Ishikawa (cell line): ENCODE data around the gene ACOX3.
A peak's percentile ranks its signal among the peaks of the same experiment; 100 is the strongest.

Experiments
- CEBPB ChIP-seq: IDR thresholded peaks from 2 replicates; pipeline ENCODE4 v1.6.1; 2012
- CREB1 ChIP-seq: IDR thresholded peaks from 2 replicates; pipeline ENCODE4 v1.6.1; 2012; ENCODE audit warnings: low read depth
- EGR1 ChIP-seq: IDR thresholded peaks from 2 replicates; pipeline ENCODE4 v1.6.1; 2012
- EP300 ChIP-seq: IDR thresholded peaks from 2 replicates; pipeline ENCODE4 v1.6.1; 2012; ENCODE audit warnings: borderline replicate concordance
- FOXM1 ChIP-seq: IDR thresholded peaks from 2 replicates; pipeline ENCODE4 v1.6.1; 2012; ENCODE audit warnings: low read depth, borderline replicate concordance
- NFIC ChIP-seq: IDR thresholded peaks from 2 replicates; pipeline ENCODE4 v1.6.1; 2012
- RAD21 ChIP-seq: IDR thresholded peaks from 2 replicates; pipeline ENCODE4 v1.6.1; 2012; ENCODE audit warnings: low read depth
- TAF1 ChIP-seq: IDR thresholded peaks from 2 replicates; pipeline ENCODE4 v1.6.1; 2012; ENCODE audit warnings: low read depth, mild to moderate bottlenecking
- TCF12 ChIP-seq: IDR thresholded peaks from 2 replicates; pipeline ENCODE4 v1.6.1; 2012; ENCODE audit warnings: low read depth
- TEAD4 ChIP-seq: IDR thresholded peaks from 2 replicates; pipeline ENCODE4 v1.6.1; 2012
- YY1 ChIP-seq: IDR thresholded peaks from 2 replicates; pipeline ENCODE4 v1.6.1; 2012; ENCODE audit warnings: low read depth
- ZBTB7A ChIP-seq: IDR thresholded peaks from 2 replicates; pipeline ENCODE4 v1.6.1; 2012; ENCODE audit warnings: low read depth
- TF ChIP-seq, protein P1 (sequence below): IDR thresholded peaks from 2 replicates; pipeline ENCODE4 v1.6.1; 2012; ENCODE audit warnings: low read depth, mild to moderate bottlenecking
- TF ChIP-seq, protein P2 (sequence below): IDR thresholded peaks from 2 replicates; pipeline ENCODE4 v1.6.1; 2012
- TF ChIP-seq, protein P3 (sequence below): IDR thresholded peaks from 2 replicates; pipeline ENCODE4 v1.6.1; 2012

The ACOX3 gene

DNA sequence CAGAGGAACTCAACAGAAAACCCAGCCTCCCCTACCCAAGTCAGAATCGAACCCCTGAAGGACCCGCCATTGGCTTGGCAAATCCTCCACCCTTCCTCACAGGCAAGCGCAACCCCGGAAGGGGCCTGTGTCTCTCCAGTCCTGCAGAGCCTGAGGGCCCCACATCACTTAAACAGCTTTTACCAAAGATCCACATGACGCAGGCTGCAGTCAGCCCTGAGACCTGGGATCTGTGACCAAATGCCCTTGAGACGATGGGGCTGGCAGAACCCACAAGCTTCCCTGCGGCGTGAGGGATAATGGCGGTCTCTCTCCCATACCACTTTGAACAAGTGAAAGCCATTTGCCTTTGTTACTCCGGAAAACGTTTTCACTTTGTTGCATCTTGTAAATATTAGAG is 54.9 kb downstream of the ACOX3 start:
- TF ChIP-seq TEAD4 (no peak), TAF1 (no peak), CEBPB (no peak), ZBTB7A (no peak), EP300 (no peak), NFIC (no peak), CREB1 (no peak), TCF12 (no peak), FOXM1 (no peak), YY1 (no peak), EGR1 (no peak)
- TF ChIP-seq, protein P1, sequence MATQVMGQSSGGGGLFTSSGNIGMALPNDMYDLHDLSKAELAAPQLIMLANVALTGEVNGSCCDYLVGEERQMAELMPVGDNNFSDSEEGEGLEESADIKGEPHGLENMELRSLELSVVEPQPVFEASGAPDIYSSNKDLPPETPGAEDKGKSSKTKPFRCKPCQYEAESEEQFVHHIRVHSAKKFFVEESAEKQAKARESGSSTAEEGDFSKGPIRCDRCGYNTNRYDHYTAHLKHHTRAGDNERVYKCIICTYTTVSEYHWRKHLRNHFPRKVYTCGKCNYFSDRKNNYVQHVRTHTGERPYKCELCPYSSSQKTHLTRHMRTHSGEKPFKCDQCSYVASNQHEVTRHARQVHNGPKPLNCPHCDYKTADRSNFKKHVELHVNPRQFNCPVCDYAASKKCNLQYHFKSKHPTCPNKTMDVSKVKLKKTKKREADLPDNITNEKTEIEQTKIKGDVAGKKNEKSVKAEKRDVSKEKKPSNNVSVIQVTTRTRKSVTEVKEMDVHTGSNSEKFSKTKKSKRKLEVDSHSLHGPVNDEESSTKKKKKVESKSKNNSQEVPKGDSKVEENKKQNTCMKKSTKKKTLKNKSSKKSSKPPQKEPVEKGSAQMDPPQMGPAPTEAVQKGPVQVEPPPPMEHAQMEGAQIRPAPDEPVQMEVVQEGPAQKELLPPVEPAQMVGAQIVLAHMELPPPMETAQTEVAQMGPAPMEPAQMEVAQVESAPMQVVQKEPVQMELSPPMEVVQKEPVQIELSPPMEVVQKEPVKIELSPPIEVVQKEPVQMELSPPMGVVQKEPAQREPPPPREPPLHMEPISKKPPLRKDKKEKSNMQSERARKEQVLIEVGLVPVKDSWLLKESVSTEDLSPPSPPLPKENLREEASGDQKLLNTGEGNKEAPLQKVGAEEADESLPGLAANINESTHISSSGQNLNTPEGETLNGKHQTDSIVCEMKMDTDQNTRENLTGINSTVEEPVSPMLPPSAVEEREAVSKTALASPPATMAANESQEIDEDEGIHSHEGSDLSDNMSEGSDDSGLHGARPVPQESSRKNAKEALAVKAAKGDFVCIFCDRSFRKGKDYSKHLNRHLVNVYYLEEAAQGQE: no peak
- TF ChIP-seq, protein P2, sequence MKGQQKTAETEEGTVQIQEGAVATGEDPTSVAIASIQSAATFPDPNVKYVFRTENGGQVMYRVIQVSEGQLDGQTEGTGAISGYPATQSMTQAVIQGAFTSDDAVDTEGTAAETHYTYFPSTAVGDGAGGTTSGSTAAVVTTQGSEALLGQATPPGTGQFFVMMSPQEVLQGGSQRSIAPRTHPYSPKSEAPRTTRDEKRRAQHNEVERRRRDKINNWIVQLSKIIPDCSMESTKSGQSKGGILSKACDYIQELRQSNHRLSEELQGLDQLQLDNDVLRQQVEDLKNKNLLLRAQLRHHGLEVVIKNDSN: no peak
- TF ChIP-seq, protein P3, sequence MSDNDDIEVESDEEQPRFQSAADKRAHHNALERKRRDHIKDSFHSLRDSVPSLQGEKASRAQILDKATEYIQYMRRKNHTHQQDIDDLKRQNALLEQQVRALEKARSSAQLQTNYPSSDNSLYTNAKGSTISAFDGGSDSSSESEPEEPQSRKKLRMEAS: no peak

DNA sequence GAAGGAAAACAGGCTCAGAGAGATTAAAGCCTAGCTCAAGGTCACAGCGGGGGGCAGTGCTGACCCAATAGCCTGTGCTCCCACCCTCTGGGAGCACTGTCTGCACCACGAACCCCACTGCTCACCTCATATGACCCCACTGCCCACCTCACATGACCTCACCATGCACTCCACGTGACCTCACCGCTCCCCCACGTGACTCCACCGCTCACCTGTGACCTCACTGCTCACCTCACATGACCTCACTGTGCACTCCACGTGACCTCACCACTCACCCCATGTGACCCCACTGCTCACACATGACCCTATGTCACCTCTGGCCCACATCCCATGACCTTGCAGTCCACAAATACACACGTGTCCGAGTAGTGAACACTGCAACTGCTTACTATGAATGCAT is 55.4 kb downstream of the ACOX3 start:
- TF ChIP-seq, protein P2: peak; percentile 36; the same call in 1 of the 2 replicates
- TF ChIP-seq YY1: no peak

DNA sequence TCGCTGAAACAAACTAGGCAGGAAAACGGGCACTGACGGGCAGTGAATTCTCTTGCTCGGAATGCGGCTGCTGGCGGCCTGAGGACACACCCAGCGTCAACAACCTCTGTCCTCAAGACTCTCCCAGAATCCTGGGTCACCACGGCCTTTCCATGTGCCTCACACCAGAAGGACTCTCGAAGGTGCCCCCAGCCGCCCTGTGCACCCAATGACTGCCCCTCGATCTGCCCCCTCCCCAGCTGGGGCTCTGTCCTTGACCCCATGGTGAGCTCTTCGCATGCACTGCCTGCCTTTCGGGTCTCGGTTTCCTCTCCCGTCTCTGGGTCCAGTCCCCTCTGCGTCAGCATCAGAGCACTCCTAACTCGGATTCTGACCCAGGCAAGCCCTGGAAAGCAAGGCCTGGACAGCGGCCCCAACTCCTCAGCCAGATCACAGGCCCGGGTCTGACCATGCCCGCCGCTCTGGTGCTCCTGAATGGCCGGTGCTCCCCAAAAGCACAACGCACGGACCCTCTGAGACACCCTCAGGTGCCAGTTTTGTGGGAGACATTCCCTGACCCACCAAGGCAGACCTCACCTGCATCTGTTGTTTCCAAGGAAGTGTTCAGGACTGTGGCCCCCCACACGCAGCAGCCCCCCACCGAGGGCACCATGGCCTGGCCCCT is 56.0 kb downstream of the ACOX3 start:
- TF ChIP-seq CREB1 (no peak), NFIC (no peak)

DNA sequence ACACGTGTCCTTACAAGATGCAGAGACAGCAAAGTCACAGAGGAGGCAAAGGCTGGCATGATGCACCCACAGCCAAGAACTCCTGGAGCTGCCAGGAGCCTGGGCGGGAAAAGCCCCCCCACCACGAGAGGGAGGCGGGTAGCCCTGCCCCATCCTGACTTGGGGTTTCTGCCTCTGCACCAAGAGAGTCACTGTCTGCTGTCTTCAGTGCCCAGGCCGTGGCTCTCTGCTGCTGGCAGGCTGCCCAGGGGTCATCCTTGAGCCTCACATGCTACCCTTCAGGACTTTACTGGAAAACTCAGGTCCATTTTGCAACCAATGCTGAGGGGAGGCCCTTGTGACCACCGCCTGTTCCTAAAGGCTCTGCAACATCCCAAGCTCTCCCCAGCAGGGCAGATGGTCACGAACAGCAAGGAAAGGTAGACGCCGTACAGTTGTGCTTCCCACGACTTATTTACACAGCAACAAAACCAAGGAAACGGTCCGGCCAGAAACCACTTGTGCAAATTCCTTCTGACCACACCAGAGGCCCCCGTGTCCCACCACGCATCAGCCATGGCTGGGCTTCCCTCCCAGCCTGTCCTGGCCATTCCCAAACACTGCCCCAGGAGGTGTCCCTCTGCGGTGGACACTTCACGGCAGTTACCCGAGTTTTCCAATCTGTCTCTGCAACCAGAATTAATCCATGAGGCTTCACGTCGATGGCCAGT is 56.9 kb downstream of the ACOX3 start:
- TF ChIP-seq TEAD4 (no peak), TAF1 (no peak), EP300 (no peak), FOXM1 (no peak), TCF12 (no peak), RAD21 (no peak)
- TF ChIP-seq, protein P3: no peak
- TF ChIP-seq, protein P2: no peak

DNA sequence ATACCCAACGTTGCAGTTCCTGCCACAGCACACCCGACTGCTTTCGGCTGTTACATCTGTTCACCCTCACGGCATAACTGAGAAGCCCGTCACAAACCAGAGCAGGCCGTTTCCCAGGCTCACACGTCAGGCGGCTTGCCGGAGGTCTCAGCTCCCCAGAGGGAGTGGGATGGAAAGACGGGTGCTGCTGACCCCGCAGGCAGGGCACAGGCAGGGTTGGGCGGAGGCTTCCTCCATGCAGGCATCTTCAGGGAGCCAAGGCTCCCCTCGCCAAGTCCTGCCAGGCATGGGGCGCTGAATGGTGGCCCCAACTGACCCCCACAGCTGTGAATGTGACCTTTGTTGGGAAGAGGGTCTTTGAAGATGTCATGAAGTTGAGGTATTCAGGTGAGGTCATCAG is 57.5 kb downstream of the ACOX3 start:
- TF ChIP-seq TCF12 (no peak), ZBTB7A (no peak), CREB1 (no peak), RAD21 (no peak), FOXM1 (no peak), TAF1 (no peak)
- TF ChIP-seq, protein P2: no peak
- TF ChIP-seq, protein P1: no peak
